GM18907 (cell line): ENCODE results near the gene SPINT3.
"Not testable (repeated sequence)": the region's sequence is repeated elsewhere in the genome, so short reads cannot be mapped to it uniquely, and the experiment has no call there.

Experiments
- ATAC-seq: cut with Tn5 transposase; IDR thresholded peaks from one replicate; pipeline ENCODE4 v1.9.1; 2021; ENCODE audit warnings: mild to moderate bottlenecking, moderate library complexity; ENCODE audit not compliant: unreplicated experiment

Gene SPINT3

DNA sequence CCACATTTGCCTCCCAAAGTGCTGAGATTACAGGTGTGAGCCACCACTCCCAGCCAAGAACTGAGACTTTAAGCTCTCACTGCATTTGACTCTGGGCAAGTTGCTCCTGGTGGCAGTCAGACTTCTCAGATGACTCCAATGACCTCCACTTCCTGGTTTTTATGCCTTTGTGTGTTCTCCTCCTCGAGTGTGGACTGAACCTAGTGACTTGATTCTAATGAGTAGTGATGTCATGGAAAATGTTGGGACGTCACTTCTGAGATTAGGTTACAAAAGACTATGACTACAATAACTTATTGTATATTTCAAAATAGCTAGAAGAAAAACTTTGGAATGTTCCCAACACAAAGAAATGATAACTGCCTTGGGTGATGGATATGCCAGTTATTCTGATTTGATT lies 12.0 kb downstream of the SPINT3 start:
- no peak for ATAC-seq

DNA sequence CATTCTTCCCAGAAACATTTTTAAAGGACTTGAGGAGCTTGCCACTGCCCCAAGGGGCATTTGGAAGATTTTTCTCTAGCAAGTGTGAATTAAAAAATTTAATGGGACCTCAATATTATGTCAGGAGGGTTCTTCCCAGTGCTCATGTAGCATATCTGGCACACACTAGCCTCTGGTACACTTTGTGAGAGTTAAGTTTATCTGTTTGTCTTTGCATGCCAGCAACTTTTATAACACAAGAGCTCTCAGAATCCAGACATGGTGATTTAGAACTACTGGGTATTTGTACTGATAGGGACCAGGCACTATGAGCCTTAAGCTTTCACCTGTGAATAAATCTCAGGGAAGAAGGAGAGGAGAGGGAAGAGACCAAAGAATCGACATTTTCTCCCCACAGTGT lies 12.9 kb downstream of the SPINT3 start:
- no peak for ATAC-seq

GRCh38 chr20:45501600-45501999 lies 13.8 kb downstream of the SPINT3 start:
- no peak for ATAC-seq

DNA sequence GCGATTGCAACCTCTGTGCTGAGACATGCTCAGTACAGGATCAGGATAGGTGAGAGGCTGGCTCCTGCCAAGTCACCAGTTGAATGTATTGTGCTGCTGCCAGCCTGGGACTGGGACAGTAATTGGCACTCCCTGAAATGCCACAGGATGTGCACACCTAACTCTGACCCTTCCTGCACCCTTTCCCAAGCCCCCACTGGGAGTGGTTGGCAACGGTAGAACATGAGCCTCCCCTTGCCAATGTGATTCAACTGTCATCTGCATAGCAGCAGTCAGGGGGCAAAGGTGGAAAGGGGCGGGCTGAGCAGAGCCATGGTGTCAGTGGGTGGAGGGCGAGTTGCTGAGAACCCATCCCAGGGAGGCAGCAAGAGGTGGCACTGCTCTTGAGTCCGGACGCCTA lies 15.4 kb downstream of the SPINT3 start:
- no peak for ATAC-seq

GRCh38 chr20:45497971-45498494 lies 17.4 kb downstream of the SPINT3 start:
- ATAC-seq: no peak

GRCh38 chr20:45496166-45496565 lies 19.3 kb downstream of the SPINT3 start:
- no peak for ATAC-seq

DNA sequence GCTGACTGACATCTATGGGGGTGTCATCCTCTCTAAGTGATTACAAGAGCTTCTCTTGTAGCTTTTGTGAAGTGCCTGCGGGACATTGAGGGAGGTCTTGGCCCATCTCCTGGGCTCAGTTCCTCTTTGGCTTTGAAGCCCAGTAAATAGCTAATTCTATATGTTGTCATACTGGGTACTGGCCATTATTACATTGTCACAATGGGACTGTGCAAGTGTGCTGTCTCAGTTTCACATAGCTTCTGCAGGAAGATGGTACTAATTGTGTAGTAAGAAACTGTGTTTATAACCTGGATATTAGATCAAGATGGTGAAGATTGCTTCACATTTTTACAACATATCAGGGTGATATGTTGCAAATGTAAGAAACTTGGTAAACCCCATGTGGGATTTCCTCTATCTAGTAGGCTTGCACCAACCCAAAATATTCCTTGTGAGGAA lies 19.9 kb downstream of the SPINT3 start:
- no peak for ATAC-seq

- no peak for ATAC-seq
These were observed 26.3 kb downstream of the SPINT3 start for GRCh38 chr20:45489083-45489531.

DNA sequence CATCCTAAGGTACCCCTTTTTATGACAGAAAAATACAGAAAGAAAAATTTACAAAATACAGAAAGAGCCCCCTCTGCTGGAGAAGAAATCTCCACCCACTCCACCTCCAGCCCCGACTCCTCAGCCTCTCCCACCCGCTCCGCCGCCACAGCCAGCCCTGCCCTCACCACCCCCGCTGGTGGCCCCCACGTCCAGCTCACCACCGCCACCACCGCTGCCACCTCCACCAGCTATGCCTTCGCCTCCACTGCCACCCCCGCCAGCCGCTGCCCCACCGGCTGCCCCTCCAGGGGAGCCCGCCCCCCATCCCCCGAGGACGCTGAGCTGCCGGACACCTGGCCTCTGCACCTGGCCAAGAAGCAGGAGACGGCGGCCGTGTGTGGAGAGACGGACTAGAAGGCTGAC lies 28.2 kb downstream of the SPINT3 start:
- ATAC-seq: no peak

DNA sequence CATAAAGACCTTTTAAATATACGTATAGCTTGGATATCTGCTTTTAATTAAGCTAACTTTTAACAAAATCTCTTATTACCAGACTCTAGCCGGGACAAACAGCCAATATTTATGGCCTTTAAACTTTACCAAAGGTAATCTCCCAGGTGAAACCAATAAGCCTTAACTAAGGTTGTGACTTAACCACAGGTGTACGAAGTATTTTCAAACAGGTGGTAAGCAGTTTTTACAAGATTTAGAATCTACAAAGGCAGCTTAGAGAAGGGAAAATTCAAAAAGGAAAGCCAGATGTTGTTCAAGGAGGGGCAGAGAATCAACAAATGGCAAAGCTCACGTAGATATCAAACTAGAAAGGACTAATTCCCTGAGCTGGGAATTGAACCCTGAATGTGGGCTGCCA lies 30.0 kb downstream of the SPINT3 start:
- no peak for ATAC-seq

- ATAC-seq: no peak
These were observed 30.7 kb downstream of the SPINT3 start for GRCh38 chr20:45484676-45485075.

DNA sequence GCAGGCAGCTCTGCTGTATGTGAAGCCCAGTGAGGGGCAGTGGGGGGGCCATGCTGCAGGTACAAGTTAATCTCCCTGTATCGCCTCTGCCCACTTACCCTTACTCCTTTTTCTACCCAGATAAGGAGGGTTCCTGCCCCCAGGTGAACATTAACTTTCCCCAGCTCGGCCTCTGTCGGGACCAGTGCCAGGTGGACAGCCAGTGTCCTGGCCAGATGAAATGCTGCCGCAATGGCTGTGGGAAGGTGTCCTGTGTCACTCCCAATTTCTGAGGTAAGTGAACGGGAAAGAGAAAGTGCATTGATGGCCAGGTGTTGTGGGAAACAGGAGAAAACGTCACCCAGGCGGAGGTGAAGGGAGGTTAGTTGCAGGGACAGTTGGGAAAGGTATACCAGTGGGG lies 35.6 kb downstream of the SPINT3 start:
- ATAC-seq: no peak

DNA sequence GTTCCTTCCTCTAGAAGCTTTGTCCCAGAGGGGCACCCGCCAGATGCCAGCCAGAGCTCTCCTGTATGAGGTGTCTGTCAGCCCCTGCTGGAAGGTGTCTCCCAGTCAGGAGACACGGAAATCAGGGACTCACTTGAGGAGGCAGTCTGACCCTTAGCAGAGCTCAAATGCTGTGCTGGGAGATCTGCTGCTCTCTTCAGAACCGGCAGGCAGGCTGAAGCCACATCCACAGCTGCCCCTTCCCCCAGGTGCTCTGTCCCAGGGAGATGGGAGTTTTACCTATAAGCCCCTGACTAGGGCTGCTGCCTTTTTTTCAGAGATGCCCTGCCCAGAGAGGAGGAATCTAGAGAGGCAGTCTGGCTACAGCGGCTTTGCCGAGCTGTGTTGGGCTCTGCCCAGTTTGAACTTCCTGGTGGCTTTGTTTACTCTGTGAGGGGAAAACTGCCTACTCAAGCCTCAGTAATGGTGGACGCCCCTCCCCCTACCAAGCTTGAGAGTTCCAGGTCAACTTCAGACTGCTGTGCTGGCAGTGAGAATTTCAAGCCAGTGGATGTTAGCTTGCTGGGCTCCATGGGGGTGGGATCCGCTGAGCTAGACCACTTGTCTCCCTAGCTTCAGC lies 37.8 kb downstream of the SPINT3 start:
- not testable (repeated sequence) for ATAC-seq

GRCh38 chr20:45472286-45472685 lies 43.1 kb downstream of the SPINT3 start:
- not testable (repeated sequence) for ATAC-seq

- ATAC-seq: peak; percentile 25
These were observed 44.5 kb downstream of the SPINT3 start for GRCh38 chr20:45470937-45471336.

- peak; percentile 80 for ATAC-seq
These were observed 45.0 kb downstream of the SPINT3 start for GRCh38 chr20:45470262-45470931.

- ATAC-seq: no peak
These were observed 45.8 kb downstream of the SPINT3 start, which contains the start of gene WFDC2 for GRCh38 chr20:45469336-45470261. Gene WFDC2 (plus strand): TSS chr20:45469753. CDS start chr20:45469782, 29 bp downstream.

GRCh38 chr20:45467861-45468260 lies 47.6 kb downstream of the SPINT3 start:
- ATAC-seq: no peak

DNA sequence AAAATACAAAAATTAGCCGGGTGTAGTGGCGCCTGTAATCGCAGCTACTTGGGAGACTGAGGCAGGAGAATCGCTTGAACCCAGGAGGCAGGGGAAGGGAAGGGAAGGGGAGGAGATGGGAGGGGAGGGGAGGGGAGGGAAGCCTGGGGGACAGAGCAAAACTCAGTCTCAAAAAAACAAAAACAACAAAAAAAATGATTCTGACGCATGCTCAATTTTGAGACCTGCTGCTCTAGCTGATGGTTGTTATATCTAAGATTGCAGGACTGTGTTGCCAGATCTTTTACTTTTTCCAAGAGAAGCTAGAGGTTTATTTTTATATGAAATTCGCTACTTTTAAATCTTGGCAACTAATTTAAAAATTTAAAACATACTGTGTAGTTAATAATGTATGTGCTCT lies 48.2 kb downstream of the SPINT3 start:
- ATAC-seq: no peak

GRCh38 chr20:45465491-45466266 lies 49.7 kb downstream of the SPINT3 start:
- no peak for ATAC-seq
